Endothelial cell of umbilical vein (primary cell): Measurements from ENCODE around the gene NEMP2. TPM values are rescaled to one million over a fixed set of nuclear protein-coding genes. Genes with fewer than 3 reads are reported as not detected.

Experiments
- BruUV-seq: library from RNA; stranded (reverse); fragments of 400-500 nt; replicated peaks from 2 replicates; lab custom pipeline; 2021; lab: Mats Ljungman, UMichigan
- CTCF ChIA-PET: fragments of 300-600, 350-600 bp; sonication (Branson Sonifier 250); formaldehyde crosslinking; loops from one replicate; lab custom pipeline; 2021; ENCODE audit warnings: antibody characterized with exemption, inconsistent platforms; lab: Charles Lee
- POLR2A ChIA-PET: fragments of 300-600, 350-600 bp; sonication (Branson Sonifier 250); formaldehyde crosslinking; loops from one replicate; lab custom pipeline; 2021; ENCODE audit warnings: antibody characterized with exemption, inconsistent platforms; lab: Charles Lee
- DNase-seq: peaks from one replicate; pipeline ENCODE4 v3.0.0-alpha.2; 2011; ENCODE audit warnings: low read depth, low spot score
- FAIRE-seq: peaks from 2 replicates; lab custom pipeline; 2011; peaks lifted over from hg19 to GRCh38; lab: Jason Lieb, UNC
- H2AFZ ChIP-seq: 2 replicates; pipeline ENCODE4 v1.6.0; 2012; ENCODE audit warnings: low read depth, low read length, control low read depth, inconsistent platforms
- H3K27ac ChIP-seq: 2 replicates; pipeline ENCODE4 v1.5.1; 2011; ENCODE audit warnings: low read depth, mild to moderate bottlenecking, control low read depth, low read length, moderate library complexity; ENCODE audit not compliant: insufficient read depth
- H3K27me3 ChIP-seq, 2 experiments: 2 replicates each; pipeline versions ENCODE4 v1.6.0 to v1.6.1; 2011; ENCODE audit warnings: low read length in 2 of 2, mixed read lengths in 1 of 2; ENCODE audit not compliant: control insufficient read depth in 2 of 2, insufficient read depth in 2 of 2
- H3K36me3 ChIP-seq, 2 experiments: 2 replicates in 1 of 2; 3 replicates in 1 of 2; pipeline ENCODE4 v1.5.1; 2011; ENCODE audit warnings: low read length in 2 of 2, mild to moderate bottlenecking in 1 of 2, moderate library complexity in 1 of 2; ENCODE audit not compliant: control insufficient read depth in 2 of 2, insufficient read depth in 2 of 2; ENCODE audit errors: extremely low read depth in 1 of 2
- H3K4me1 ChIP-seq: 3 replicates; pipeline ENCODE4 v1.5.1; 2011; ENCODE audit warnings: mild to moderate bottlenecking, low read length; ENCODE audit not compliant: control insufficient read depth, insufficient read depth; ENCODE audit errors: extremely low read depth
- H3K4me2 ChIP-seq: 2 replicates; pipeline ENCODE4 v1.6.1; 2011; ENCODE audit warnings: low read length, control low read depth, mixed read lengths; ENCODE audit not compliant: insufficient read depth
- H3K4me3 ChIP-seq, 3 experiments: fragments of 200-600 bp in 1 of 3; sonication (generic), shearing (Covaris generic) in 1 of 3; replicated peaks in 1 of 3; 2 replicates each; pipeline ENCODE4 v1.5.1; 2011 to 2016; ENCODE audit warnings: control low read depth in 3 of 3, low read length in 3 of 3, mild to moderate bottlenecking in 2 of 3, inconsistent platforms in 1 of 3, low read depth in 1 of 3, moderate library complexity in 1 of 3; ENCODE audit not compliant: insufficient read depth in 1 of 3
- H3K79me2 ChIP-seq: 2 replicates; pipeline ENCODE4 v1.6.0; 2012; ENCODE audit warnings: low read length, inconsistent platforms; ENCODE audit not compliant: control insufficient read depth, insufficient read depth
- H3K9ac ChIP-seq: replicated peaks from 2 replicates; pipeline ENCODE3; 2011; ENCODE audit warnings: low read length, control low read depth; ENCODE audit not compliant: insufficient read depth; ENCODE audit errors: extremely low read depth
- H3K9me1 ChIP-seq: replicated peaks from 3 replicates; pipeline ENCODE4 v1.6.0; 2011; ENCODE audit warnings: mild to moderate bottlenecking, low read length; ENCODE audit not compliant: control insufficient read depth, insufficient read depth; ENCODE audit errors: extremely low read depth
- H3K9me3 ChIP-seq: replicated peaks from 2 replicates; pipeline ENCODE4 v1.5.1; 2012; ENCODE audit warnings: low read length, inconsistent platforms; ENCODE audit not compliant: control insufficient read depth, insufficient read depth
- H4K20me1 ChIP-seq: replicated peaks from 2 replicates; pipeline ENCODE3; 2011; ENCODE audit warnings: mild to moderate bottlenecking, low read length; ENCODE audit not compliant: control insufficient read depth, insufficient read depth; ENCODE audit errors: extremely low read depth
- CTCF ChIP-seq, 2 donors: IDR thresholded peaks; 1 replicate in 1 of 2; 2 replicates in 1 of 2; pipeline ENCODE4 v1.5.1; 2011; ENCODE audit warnings: low read length in 2 of 2, mild to moderate bottlenecking in 2 of 2, moderate library complexity in 2 of 2, control low read depth in 1 of 2, inconsistent platforms in 1 of 2, low read depth in 1 of 2; ENCODE audit not compliant: insufficient read depth in 1 of 2; ENCODE audit errors: extremely low read depth in 1 of 2
- EZH2 ChIP-seq: IDR thresholded peaks from 2 replicates; pipeline ENCODE4 v1.6.1; 2012; ENCODE audit warnings: borderline replicate concordance, low read depth, mild to moderate bottlenecking, moderate library complexity, low read length, inconsistent platforms; ENCODE audit not compliant: severe bottlenecking
- MYC ChIP-seq: IDR thresholded peaks from one replicate; pipeline ENCODE4 v1.6.1; 2011; ENCODE audit warnings: mild to moderate bottlenecking, low read depth, low read length
- dilution Hi-C: fragments of 300-500 bp; cut with MboI; formaldehyde crosslinking; loops from one replicate; pipeline ENCODE4 v1.15.0; 2019; ENCODE audit warnings: low sequenced_read_pairs; ENCODE audit not compliant: extremely low pct_ligation_motif_present
- intact Hi-C: fragments of 100-400 bp; cut with micrococcal nuclease; formaldehyde crosslinking; loops from one replicate; pipeline ENCODE4 v1.10.0; 2022
- polyA plus RNA-seq, 4 experiments: library from polyadenylated mRNA; depleted of rRNA in 3 of 4; stranded (reverse) in 3 of 4; unstranded in 1 of 4; fragments of >200 nt; gene quantifications; 2 replicates each; pipeline versions ENCODE4 v1.2.1 to v1.2.3, GENCODE V29; 2011 to 2012; ENCODE audit warnings: missing spikeins in 1 of 4
- total RNA-seq: library from RNA; stranded (reverse); gene quantifications from 2 replicates; pipeline ENCODE4 v1.2.3, GENCODE V29; 2021

Gene NEMP2
- total and polyA plus RNA-seq, 2 donors (not counting 3 experiments of a cell fraction or from before 2014, with no cell fraction given), result 3.1 to 8.4 TPM

- no peak overlapping the region for H3K9ac ChIP-seq
- H3K27ac ChIP-seq, result no peak overlapping the region
- no peak overlapping the region for H3K4me3 ChIP-seq
- no peaks in the 10 kb centered on the region for H4K20me1 ChIP-seq
- dilution Hi-C loops (no loop called here), intact Hi-C loops (no loop called here)
- H2AFZ ChIP-seq, result no peak overlapping the region
- no peaks in the 10 kb centered on the region for H3K9me3 ChIP-seq
- DNase-seq, result no peak
- TF ChIP-seq EZH2 (no peak), MYC (no peak), CTCF (IDR thresholded peaks at IDR 0.05; ENCODE audit: extremely low read depth in 1 of 2, insufficient read depth in 1 of 2, low read depth in 1 of 2, low read length in 2 of 2) (no peak)
- FAIRE-seq, result no peak
- CTCF ChIA-PET, result interaction anchor here (1.3 to 2.1 kb wide), 2 partner anchors 11 to 23 kb away, joined by 3 to 6 read pairs; no protein-coding TSS in a partner anchor
- H3K27me3 ChIP-seq, result peaks cover 0 to 1% of the 10 kb centered on the region in 2 experiments
- no peaks in the 10 kb centered on the region for H3K4me1 ChIP-seq
- no peaks in the 10 kb centered on the region for H3K36me3 ChIP-seq
- H3K79me2 ChIP-seq, result no peaks in the 10 kb centered on the region
- no TSS peak for BruUV-seq
- POLR2A ChIA-PET, result no interaction called here
- no peak overlapping the region for H3K4me2 ChIP-seq
- H3K9me1 ChIP-seq, result no peaks in the 10 kb centered on the region
These were observed 26.6 kb upstream of the NEMP2 start for GRCh38 chr2:190561094-190561493.

- CTCF ChIA-PET, result no interaction called here
- no peak for DNase-seq
- Histone ChIP-seq H3K27me3 (no peaks in the 10 kb centered on the region), H4K20me1 (no peaks in the 10 kb centered on the region), H3K9me3 (no peaks in the 10 kb centered on the region), H3K9me1 (no peaks in the 10 kb centered on the region), H3K27ac (no peak overlapping the region), H3K4me2 (no peak overlapping the region), H3K36me3 (no peaks in the 10 kb centered on the region), H3K4me1 (no peaks in the 10 kb centered on the region), H3K4me3 (no peak overlapping the region), H3K79me2 (no peaks in the 10 kb centered on the region), H3K9ac (no peak overlapping the region), H2AFZ (no peak overlapping the region)
- intact Hi-C loops (no loop called here), dilution Hi-C loops (no loop called here)
- BruUV-seq, result no TSS peak
- FAIRE-seq, result no peak
- TF ChIP-seq EZH2, result no peak
- POLR2A ChIA-PET, result no interaction called here
These were observed 20.0 kb upstream of the NEMP2 start for GRCh38 chr2:190554357-190555006.
